GM21576 (cell line): ENCODE measurements around the gene TSHB.
"Not testable (repeated sequence)": the region's sequence is repeated elsewhere in the genome, so short reads cannot be mapped to it uniquely, and the experiment has no call there.

Experiments used
- ATAC-seq: cut with Tn5 transposase; IDR thresholded peaks from one replicate; pipeline ENCODE4 v1.9.1; 2021; ENCODE audit warnings: mild to moderate bottlenecking, moderate library complexity; ENCODE audit not compliant: unreplicated experiment

Gene TSHB

DNA sequence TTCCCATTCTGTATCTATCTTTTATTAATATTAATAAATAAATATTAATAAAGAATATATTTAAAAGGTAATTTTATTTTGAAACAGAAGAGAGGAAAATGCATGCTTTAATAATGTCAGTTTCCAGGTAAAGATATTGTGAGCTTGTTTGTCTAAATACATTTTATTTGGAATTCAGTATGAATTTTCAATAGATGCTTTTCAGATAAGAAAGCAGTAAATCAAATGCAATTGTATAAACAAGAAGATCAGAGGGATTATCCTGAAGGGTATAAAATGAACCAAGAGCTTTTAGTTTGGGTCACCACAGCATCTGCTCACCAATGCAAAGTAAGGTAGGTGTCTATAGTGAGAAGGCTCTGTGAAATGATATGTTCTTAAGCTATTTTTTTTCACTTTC lies at the start of gene TSHB:
Gene TSHB, plus strand, starts transcription at position 301 of the 400 bp plus-strand sequence. CDS start 3,537 bp downstream, outside the sequence.
- no peak for ATAC-seq

- ATAC-seq = no peak
These were observed 47.4 kb upstream of the TSHB start for GRCh38 chr1:114982251-114982650.

DNA sequence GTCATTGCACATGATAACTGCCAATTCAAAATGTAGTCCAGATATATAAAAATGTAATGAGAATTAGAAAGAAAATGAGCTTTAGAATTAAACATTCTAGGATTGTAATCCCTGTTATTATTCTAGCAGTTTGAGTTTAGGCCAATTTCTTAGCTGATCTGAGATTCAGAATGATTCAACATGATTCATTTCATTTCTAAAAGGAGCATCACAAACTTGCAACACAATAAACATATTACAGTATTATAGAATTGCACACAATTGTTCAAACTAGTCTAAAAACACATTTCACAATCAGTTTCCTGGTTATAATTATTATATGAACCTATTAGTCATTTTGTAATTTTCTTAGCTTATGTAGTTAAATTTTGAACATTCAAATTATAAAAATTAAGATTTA lies 43.3 kb upstream of the TSHB start:
- no peak for ATAC-seq

DNA sequence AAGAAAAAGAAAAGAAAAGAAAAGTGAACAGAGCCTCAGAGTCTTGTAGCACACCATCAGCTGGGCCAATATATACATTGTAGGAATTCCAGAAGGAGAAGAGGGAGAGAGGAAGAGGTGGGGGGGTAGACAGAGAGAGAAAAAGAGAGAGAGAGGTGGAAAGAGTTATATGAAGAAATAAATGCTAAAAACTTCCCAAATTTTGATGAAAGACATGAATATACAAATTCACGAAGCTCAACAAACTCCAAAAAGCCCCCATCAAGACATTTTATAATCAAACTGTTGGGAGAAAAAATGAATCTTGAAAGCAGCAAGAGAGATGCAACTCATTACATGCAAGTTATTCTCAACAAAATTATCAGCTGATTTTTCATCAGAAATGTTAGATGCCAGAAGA lies 41.5 kb upstream of the TSHB start:
- ATAC-seq = no peak

DNA sequence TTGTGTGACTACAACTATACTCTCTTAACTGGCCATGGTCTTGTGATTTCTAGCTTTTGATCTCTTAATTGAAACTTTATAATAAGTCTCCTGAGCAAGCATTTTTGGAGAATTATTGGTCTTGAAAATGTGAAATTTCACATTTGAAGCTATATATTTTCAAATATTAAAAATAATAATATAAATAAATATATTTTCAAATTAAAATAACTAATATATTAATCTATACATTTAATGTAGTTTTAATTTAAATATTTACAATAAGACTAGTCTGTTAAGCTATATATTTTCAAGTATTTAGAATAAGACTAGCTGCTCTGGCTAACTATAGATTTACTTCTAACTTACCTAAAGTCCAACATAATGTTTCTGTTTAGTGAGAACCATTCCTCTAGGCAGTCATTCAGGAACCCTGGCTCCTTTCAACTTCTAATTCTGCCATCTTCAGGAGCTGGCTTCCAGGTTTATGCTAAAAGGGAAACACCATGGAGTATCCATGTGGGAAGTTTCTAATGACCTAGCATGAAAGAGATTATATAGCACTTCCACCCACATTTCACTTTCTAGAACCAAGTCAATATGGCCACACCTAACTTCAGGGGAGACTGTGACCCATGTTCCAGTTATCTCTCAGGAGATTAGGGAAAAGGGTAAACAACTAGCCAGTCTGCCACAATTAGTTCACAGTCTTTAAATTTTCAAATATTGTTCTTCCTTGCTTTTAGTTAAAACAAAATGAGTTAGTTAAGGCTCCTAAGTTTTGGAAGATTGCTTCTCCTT lies 31.9 kb upstream of the TSHB start:
- ATAC-seq = no peak

- ATAC-seq = no peak
These were observed 23.4 kb upstream of the TSHB start for GRCh38 chr1:115006191-115006590.

GRCh38 chr1:115012006-115012405 lies 17.6 kb upstream of the TSHB start:
- ATAC-seq = no peak

GRCh38 chr1:115012434-115012833 lies 17.2 kb upstream of the TSHB start:
- no peak for ATAC-seq

DNA sequence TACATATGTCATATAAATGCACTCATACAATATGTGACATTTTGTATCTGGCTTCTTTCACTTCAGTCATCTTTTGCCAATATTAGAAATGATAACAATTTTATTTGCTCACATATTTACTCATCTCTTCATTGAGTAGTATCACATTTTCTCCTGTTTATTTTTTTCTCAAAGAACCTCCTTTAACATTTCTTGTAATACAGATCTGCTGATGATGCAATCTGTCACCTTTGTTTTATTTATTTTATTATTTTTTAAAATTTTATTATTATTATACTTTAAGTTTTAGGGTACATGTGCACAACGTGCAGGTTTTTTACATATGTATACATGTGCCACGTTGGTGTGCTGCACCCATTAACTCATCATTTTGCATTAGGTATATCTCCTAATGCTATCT lies 15.8 kb upstream of the TSHB start:
- ATAC-seq = no peak

- ATAC-seq = not testable (repeated sequence)
These were observed 10.1 kb upstream of the TSHB start for GRCh38 chr1:115019549-115019948.

DNA sequence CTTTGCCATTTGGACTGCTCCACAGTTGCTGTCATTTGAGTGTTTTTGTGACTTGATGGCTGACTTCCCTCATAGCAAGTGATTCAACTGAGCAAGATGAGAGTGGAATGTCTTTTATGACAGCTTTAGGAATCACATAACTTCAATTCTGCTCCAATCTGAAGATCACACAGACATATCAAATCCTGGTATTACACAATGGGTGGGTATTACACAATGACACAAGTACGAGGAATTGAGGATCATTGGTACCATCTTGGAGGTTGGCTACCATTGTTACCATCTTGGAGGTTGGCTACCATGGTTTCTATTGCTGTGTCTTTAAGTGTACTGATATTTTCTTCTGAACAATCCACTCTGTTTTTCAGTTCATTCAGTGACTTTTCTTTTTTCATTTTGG lies 8.5 kb upstream of the TSHB start:
- no peak for ATAC-seq

DNA sequence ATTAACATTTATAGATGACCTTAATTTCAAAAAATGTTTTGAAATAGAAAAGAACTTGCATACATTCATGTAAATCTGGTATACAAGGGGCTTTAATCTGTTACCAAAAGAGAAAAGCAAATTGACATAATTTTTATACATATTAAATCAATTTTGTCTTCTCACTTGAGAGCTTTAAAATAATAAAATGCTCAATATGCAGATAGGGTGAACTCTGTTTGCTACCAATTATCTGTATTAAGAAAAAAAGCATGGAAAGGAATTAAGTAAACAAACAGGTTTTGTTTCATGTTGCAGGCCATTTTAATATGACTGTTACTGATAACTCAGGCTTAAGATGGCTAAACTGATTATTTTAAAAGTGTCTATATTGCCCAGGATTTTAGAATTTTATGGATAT lies 6.0 kb upstream of the TSHB start:
- ATAC-seq = no peak

- ATAC-seq = no peak
These were observed 2.0 kb downstream of the TSHB start for GRCh38 chr1:115031595-115031994.

GRCh38 chr1:115035652-115036051 lies 6.0 kb downstream of the TSHB start:
- no peak for ATAC-seq

- ATAC-seq = no peak
These were observed 7.3 kb downstream of the TSHB start for GRCh38 chr1:115036814-115037507.

- no peak for ATAC-seq
These were observed 10.9 kb downstream of the TSHB start for GRCh38 chr1:115040501-115040900.

DNA sequence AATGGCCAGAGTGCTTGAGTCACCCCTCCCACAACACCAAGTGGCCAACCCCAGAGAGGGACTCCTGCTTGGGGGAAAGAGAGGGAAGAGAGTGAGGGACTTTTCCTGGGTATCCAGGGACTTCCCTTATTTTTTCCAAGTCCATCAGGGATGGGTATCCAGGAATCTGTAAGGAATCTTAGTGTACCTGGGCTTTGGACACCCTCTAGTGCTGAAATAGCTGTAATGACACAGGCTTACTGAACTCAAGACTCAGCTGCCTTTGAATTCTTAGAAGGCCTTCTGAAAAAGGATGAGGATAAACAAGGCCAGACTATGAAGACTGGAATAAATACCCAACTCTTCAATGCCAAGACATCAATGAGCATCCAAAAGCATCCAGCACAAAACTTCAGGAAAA lies 12.0 kb downstream of the TSHB start:
- ATAC-seq = no peak

DNA sequence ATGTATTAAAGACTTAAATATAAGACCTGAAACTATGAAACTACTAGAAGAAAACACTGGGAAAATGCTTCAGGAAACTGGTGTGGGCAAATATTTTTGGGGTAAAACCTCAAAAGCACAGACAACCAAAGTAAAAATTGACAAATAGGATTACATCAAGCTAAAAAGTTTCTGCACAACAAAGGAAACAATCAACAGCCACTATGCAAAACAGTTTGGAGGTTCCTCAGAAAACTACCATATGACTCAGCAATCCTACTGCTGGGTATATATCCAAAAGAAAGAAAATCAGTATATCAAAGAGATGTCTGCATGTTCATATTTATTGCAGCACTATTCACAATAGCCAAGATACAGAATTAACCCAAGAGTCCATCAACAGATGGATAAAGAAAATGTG lies 17.1 kb downstream of the TSHB start:
- no peak for ATAC-seq

DNA sequence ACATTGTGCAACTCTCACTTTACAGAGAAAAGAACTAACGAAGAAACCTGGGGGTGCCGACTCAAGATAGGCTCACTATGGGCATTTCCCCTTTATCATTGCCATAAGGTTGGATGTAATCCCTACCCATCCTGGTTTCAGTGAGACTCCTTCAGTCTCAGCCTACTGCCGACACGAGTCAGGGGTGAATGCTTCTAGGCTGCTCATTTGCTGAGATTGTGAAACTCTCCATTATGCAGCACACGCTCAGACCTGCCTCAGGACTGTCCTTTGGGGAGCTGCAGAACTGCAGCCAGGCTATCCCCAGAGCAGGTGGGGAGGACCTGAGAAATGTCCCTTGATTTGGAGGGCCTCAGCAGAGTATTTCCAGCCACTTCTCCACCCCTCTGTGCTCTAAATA lies 22.2 kb downstream of the TSHB start:
- no peak for ATAC-seq

DNA sequence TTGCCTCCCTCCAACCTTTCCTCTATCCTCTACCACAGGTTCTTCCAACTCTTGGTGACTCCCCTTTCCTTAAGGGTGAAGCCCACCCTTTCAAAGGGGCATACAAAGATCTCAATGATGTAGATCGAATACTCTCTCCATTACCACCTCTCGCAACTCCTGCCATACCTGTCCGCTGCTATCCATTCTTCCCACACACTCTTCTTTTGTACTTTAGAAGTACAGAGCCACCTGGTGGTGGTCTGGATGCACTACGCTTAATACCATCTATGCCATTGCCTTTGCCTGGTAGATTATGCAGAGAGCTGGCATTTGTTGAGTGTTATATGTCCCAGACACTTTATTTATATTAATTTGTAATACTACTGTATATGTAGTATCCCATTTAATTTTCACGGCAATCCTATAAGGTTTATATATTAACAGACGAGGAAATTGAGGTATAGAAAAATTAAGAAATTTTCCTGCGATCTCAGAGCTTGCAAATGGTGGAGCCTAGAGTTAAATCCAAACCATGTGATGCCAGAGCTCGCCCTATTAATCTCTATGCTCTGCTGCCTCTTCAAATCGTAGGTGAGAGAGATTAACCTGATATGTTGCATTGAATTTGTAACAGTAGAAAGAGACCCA lies 22.9 kb downstream of the TSHB start:
- ATAC-seq = peak; percentile 81

GRCh38 chr1:115056395-115056798 lies 26.8 kb downstream of the TSHB start:
- ATAC-seq = no peak

- ATAC-seq = no peak
These were observed 28.1 kb downstream of the TSHB start for GRCh38 chr1:115057661-115058254.
